Measurements from ENCODE around the gene KRTAP10-3. TPM values are rescaled to one million over a fixed set of nuclear protein-coding genes. Genes with fewer than 3 reads are reported as not detected.

The KRTAP10-3 gene
- total RNA-seq, 1 experiment from 2014 or later = not detected

GRCh38 chr21:44528634-44528995 lies 30.0 kb downstream of the KRTAP10-3 start:
- ChIA-PET CTCF (no interaction called here), POLR2A (ENCODE audit: unreplicated experiment) (no interaction called here)
- Histone ChIP-seq H3K36me3 (ENCODE audit: low read depth, low read length) (no peaks in the 10 kb centered on the region; the same call in 1 of the 2 replicates), H3K4me3 (ENCODE audit: low read length) (no peak overlapping the region), H3K9ac (ENCODE audit: low read length) (no peak overlapping the region), H3K9me2 (replicated peaks; ENCODE audit: low read length) (no peaks in the 10 kb centered on the region), H3K79me2 (ENCODE audit: low read length) (no peaks in the 10 kb centered on the region), H3K4me2 (ENCODE audit: low read length) (no peak overlapping the region), H3K27me3 (ENCODE audit: low read length) (no peaks in the 10 kb centered on the region), H2AFZ (ENCODE audit: low read length) (no peak overlapping the region), H3F3A (ENCODE audit: low read length, unreplicated experiment) (no peaks in the 10 kb centered on the region), H3K27ac (ENCODE audit: low read length) (no peak overlapping the region), H3K9me3 (ENCODE audit: low read length) (peaks cover 8% of the 10 kb centered on the region; the same call in 1 of the 2 replicates), H4K20me1 (ENCODE audit: low read length) (no peaks in the 10 kb centered on the region), H3K4me1 (ENCODE audit: insufficient read depth, low read length) (no peaks in the 10 kb centered on the region)
- TF ChIP-seq EZH2 (IDR thresholded peaks at IDR 0.05; ENCODE audit: low read length, unreplicated experiment) (no peak), CTCF (conservative IDR thresholded peaks at IDR 0.05; ENCODE audit: low read depth, low read length) (no peak), EZH2phosphoT487 (IDR thresholded peaks at IDR 0.05; ENCODE audit: borderline replicate concordance, low read length) (no peak)
- DNase-seq (no peak), ATAC-seq (no peak)
- intact Hi-C loops (cut with micrococcal nuclease) = no loop called here
- BruUV-seq (replicated peaks) = no TSS peak

- peaks cover 8% of the 10 kb centered on the region; the same call in 1 of the 2 replicates for H3K9me3 ChIP-seq (ENCODE audit: low read length)
- no peak overlapping the region for H3K4me2 ChIP-seq (ENCODE audit: low read length)
- H3F3A ChIP-seq (ENCODE audit: low read length, unreplicated experiment) = no peaks in the 10 kb centered on the region
- ChIA-PET CTCF (no interaction called here), POLR2A (ENCODE audit: unreplicated experiment) (no interaction called here)
- no peak overlapping the region for H3K4me3 ChIP-seq (ENCODE audit: low read length)
- H3K27ac ChIP-seq (ENCODE audit: low read length) = no peak overlapping the region
- no peaks in the 10 kb centered on the region for H3K79me2 ChIP-seq (ENCODE audit: low read length)
- H3K4me1 ChIP-seq (ENCODE audit: insufficient read depth, low read length) = no peaks in the 10 kb centered on the region
- no peak overlapping the region for H3K9ac ChIP-seq (ENCODE audit: low read length)
- DNase-seq (no peak), ATAC-seq (no peak)
- H3K9me2 ChIP-seq (replicated peaks; ENCODE audit: low read length) = no peaks in the 10 kb centered on the region
- H2AFZ ChIP-seq (ENCODE audit: low read length) = no peak overlapping the region
- no peaks in the 10 kb centered on the region; the same call in 1 of the 2 replicates for H3K36me3 ChIP-seq (ENCODE audit: low read depth, low read length)
- no peaks in the 10 kb centered on the region for H4K20me1 ChIP-seq (ENCODE audit: low read length)
- intact Hi-C loops (cut with micrococcal nuclease) = no loop called here
- H3K27me3 ChIP-seq (ENCODE audit: low read length) = no peaks in the 10 kb centered on the region
- no TSS peak for BruUV-seq (replicated peaks)
- TF ChIP-seq EZH2phosphoT487 (IDR thresholded peaks at IDR 0.05; ENCODE audit: borderline replicate concordance, low read length) = no peak
- no peak for TF ChIP-seq EZH2 (IDR thresholded peaks at IDR 0.05; ENCODE audit: low read length, unreplicated experiment)
- TF ChIP-seq CTCF (conservative IDR thresholded peaks at IDR 0.05; ENCODE audit: low read depth, low read length) = no peak
These were observed 30.5 kb downstream of the KRTAP10-3 start for GRCh38 chr21:44527983-44528633.

- POLR2A ChIA-PET (ENCODE audit: unreplicated experiment) = no interaction called here
- H3K4me3 ChIP-seq (ENCODE audit: low read length) = no peak overlapping the region
These were observed 31.2 kb downstream of the KRTAP10-3 start for GRCh38 chr21:44527156-44527982.

More at GRCh38 chr21:44527156-44527982, 31.2 kb downstream of the KRTAP10-3 start:
- DNase-seq (no peak), ATAC-seq (no peak)
- peaks cover 8% of the 10 kb centered on the region; the same call in 1 of the 2 replicates for H3K9me3 ChIP-seq (ENCODE audit: low read length)
- no TSS peak for BruUV-seq (replicated peaks)
- H3F3A ChIP-seq (ENCODE audit: low read length, unreplicated experiment) = no peaks in the 10 kb centered on the region
- no peak for TF ChIP-seq EZH2 (IDR thresholded peaks at IDR 0.05; ENCODE audit: low read length, unreplicated experiment)
- no peak for TF ChIP-seq EZH2phosphoT487 (IDR thresholded peaks at IDR 0.05; ENCODE audit: borderline replicate concordance, low read length)
- TF ChIP-seq CTCF (conservative IDR thresholded peaks at IDR 0.05; ENCODE audit: low read depth, low read length) = no peak
- H3K9me2 ChIP-seq (replicated peaks; ENCODE audit: low read length) = no peaks in the 10 kb centered on the region
- no peak overlapping the region for H3K27ac ChIP-seq (ENCODE audit: low read length)
- H3K27me3 ChIP-seq (ENCODE audit: low read length) = no peaks in the 10 kb centered on the region
- H3K4me1 ChIP-seq (ENCODE audit: insufficient read depth, low read length) = no peaks in the 10 kb centered on the region
- no peak overlapping the region for H3K4me2 ChIP-seq (ENCODE audit: low read length)
- no peak overlapping the region for H3K9ac ChIP-seq (ENCODE audit: low read length)
- no peaks in the 10 kb centered on the region for H4K20me1 ChIP-seq (ENCODE audit: low read length)
- no peaks in the 10 kb centered on the region for H3K79me2 ChIP-seq (ENCODE audit: low read length)
- CTCF ChIA-PET = no interaction called here
- no peaks in the 10 kb centered on the region; the same call in 1 of the 2 replicates for H3K36me3 ChIP-seq (ENCODE audit: low read depth, low read length)
- intact Hi-C loops (cut with micrococcal nuclease) = no loop called here
- H2AFZ ChIP-seq (ENCODE audit: low read length) = no peak overlapping the region

Measured in PC-3 (cell line).